IMR-90 (cell line): ENCODE results near the gene LRCH3.

ENCODE experiments used
- BHLHE40 ChIP-seq: fragments of 150-350 bp; IDR thresholded peaks from 2 replicates; pipeline ENCODE4 v1.6.1; 2016; ENCODE audit warnings: mild to moderate bottlenecking, low read depth, low read length
- CTCF ChIP-seq: conservative IDR thresholded peaks from 2 replicates; pipeline ENCODE4 v1.5.1; 2012; ENCODE audit warnings: mild to moderate bottlenecking, low read depth, low read length, improper control_type of control experiment
- ELK1 ChIP-seq: fragments of 150-350 bp; IDR thresholded peaks from 2 replicates; pipeline ENCODE4 v1.6.1; 2016; ENCODE audit warnings: low read depth, mild to moderate bottlenecking, low read length, moderate library complexity, borderline replicate concordance
- FOS ChIP-seq: fragments of 150-350 bp; IDR thresholded peaks from 2 replicates; pipeline ENCODE4 v1.6.1; 2016; ENCODE audit warnings: low read depth, low read length
- MAFK ChIP-seq: IDR thresholded peaks from 2 replicates; pipeline ENCODE4 v1.6.1; 2012; ENCODE audit warnings: low read depth, low read length, improper control_type of control experiment
- POLR2A ChIP-seq: IDR thresholded peaks from 2 replicates; pipeline ENCODE4 v1.6.1; 2012; ENCODE audit warnings: mild to moderate bottlenecking, low read depth, low read length
- RCOR1 ChIP-seq: IDR thresholded peaks from 2 replicates; pipeline ENCODE4 v1.6.1; 2012; ENCODE audit warnings: mild to moderate bottlenecking, low read length, improper control_type of control experiment; ENCODE audit not compliant: insufficient replicate concordance
- RFX5 ChIP-seq: IDR thresholded peaks from 2 replicates; pipeline ENCODE4 v1.8.0; 2012; ENCODE audit warnings: low read depth, mild to moderate bottlenecking, low read length, moderate library complexity

- TF ChIP-seq CTCF: no peak
- TF ChIP-seq MAFK: no peak
- no peak for TF ChIP-seq RFX5
- no peak for TF ChIP-seq POLR2A
- TF ChIP-seq BHLHE40: no peak
- TF ChIP-seq RCOR1: no peak
- no peak for TF ChIP-seq ELK1
- no peak for TF ChIP-seq FOS
Observed at GRCh38 chr3:197858598-197858997, 67.5 kb downstream of the LRCH3 start.
